Smooth muscle cell (in vitro differentiated cells): Measurements from ENCODE around the gene ECHDC1. TPM values are rescaled to one million over a fixed set of nuclear protein-coding genes. Genes with fewer than 3 reads are reported as not detected.

Experiments used
- DNase-seq: peaks from one replicate; lab custom pipeline; 2025; ENCODE audit not compliant: unreplicated experiment; lab: John Stamatoyannopoulos, UW
- H2AFZ ChIP-seq: fragments of 200-600 bp; sonication (generic); 2 replicates; pipeline ENCODE4 v1.6.0; 2016; ENCODE audit warnings: antibody characterized with exemption, low read depth, mild to moderate bottlenecking
- H3F3A ChIP-seq: fragments of 200-600 bp; sonication (generic); 2 replicates; pipeline ENCODE4 v1.6.0; 2017; ENCODE audit warnings: antibody characterized with exemption, low read depth
- H3K27ac ChIP-seq: fragments of 200-600 bp; sonication (generic); 2 replicates; pipeline ENCODE4 v1.5.1; 2016; ENCODE audit warnings: low read depth, mild to moderate bottlenecking
- H3K27me3 ChIP-seq: fragments of 200-600 bp; sonication (generic); 2 replicates; pipeline ENCODE4 v1.6.1; 2016; ENCODE audit warnings: low read depth, mild to moderate bottlenecking
- H3K36me3 ChIP-seq: fragments of 200-600 bp; sonication (generic); 2 replicates; pipeline ENCODE4 v1.5.1; 2016; ENCODE audit warnings: low read depth
- H3K4me1 ChIP-seq: fragments of 200-600 bp; sonication (generic); 2 replicates; pipeline ENCODE4 v1.5.1; 2016; ENCODE audit warnings: low read depth
- H3K4me2 ChIP-seq: fragments of 200-600 bp; sonication (generic); 2 replicates; pipeline ENCODE4 v1.6.0; 2016; ENCODE audit warnings: mild to moderate bottlenecking
- H3K4me3 ChIP-seq: fragments of 200-600 bp; sonication (generic); 2 replicates; pipeline ENCODE4 v1.5.1; 2016; ENCODE audit warnings: mild to moderate bottlenecking
- H3K79me2 ChIP-seq: fragments of 200-600 bp; sonication (generic); 2 replicates; pipeline ENCODE4 v1.6.0; 2016; ENCODE audit warnings: low read depth, mild to moderate bottlenecking
- H3K9ac ChIP-seq: fragments of 200-600 bp; sonication (generic); 2 replicates; pipeline ENCODE4 v1.6.0; 2016; ENCODE audit warnings: low read depth
- H3K9me3 ChIP-seq: fragments of 200-600 bp; sonication (generic); replicated peaks from 2 replicates; pipeline ENCODE4 v1.5.1; 2016; ENCODE audit warnings: low read depth
- H4K20me1 ChIP-seq: fragments of 200-600 bp; sonication (generic); 2 replicates; pipeline ENCODE4 v1.6.0; 2016; ENCODE audit warnings: low read depth
- WGBS: methylation state at CpG from one replicate; pipeline ENCODE4 v1.1.7; 2016; ENCODE audit warnings: low lambda C conversion rate; 5-methylcytosine and 5-hydroxymethylcytosine counted together
- polyA plus RNA-seq: library from polyadenylated mRNA; unstranded; fragments of >200 nt; fragmentation: Nextera tagmentation; extraction: Ambion mirVana; gene quantifications from 2 replicates; pipeline ENCODE4 v1.2.1, GENCODE V29; 2016
- small RNA-seq: library from RNA; depleted of rRNA; stranded (forward); fragments of <200 nt; gene quantifications from one replicate; pipeline ENCODE3, GENCODE V24; 2014
- total RNA-seq: library from RNA; depleted of rRNA; stranded (reverse); fragments of >200 nt; gene quantifications from 2 replicates; pipeline ENCODE4 v1.2.3, GENCODE V29; 2014
- TF ChIP-seq, protein P1 (sequence below): fragments of 200-600 bp; sonication (generic); IDR thresholded peaks from 2 replicates; pipeline ENCODE4 v1.5.1; 2017; ENCODE audit warnings: borderline replicate concordance, mild to moderate bottlenecking, antibody characterized with exemption; ENCODE audit not compliant: insufficient read depth, poor library complexity, severe bottlenecking

ECHDC1 gene
- total and polyA plus RNA-seq, 2 experiments from 2014 or later: 43.0 to 59.3 TPM

- TF ChIP-seq, protein P1, sequence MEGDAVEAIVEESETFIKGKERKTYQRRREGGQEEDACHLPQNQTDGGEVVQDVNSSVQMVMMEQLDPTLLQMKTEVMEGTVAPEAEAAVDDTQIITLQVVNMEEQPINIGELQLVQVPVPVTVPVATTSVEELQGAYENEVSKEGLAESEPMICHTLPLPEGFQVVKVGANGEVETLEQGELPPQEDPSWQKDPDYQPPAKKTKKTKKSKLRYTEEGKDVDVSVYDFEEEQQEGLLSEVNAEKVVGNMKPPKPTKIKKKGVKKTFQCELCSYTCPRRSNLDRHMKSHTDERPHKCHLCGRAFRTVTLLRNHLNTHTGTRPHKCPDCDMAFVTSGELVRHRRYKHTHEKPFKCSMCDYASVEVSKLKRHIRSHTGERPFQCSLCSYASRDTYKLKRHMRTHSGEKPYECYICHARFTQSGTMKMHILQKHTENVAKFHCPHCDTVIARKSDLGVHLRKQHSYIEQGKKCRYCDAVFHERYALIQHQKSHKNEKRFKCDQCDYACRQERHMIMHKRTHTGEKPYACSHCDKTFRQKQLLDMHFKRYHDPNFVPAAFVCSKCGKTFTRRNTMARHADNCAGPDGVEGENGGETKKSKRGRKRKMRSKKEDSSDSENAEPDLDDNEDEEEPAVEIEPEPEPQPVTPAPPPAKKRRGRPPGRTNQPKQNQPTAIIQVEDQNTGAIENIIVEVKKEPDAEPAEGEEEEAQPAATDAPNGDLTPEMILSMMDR: no peak
- Histone ChIP-seq H3K27ac (no peak overlapping the region), H3K9me3 (no peaks in the 10 kb centered on the region), H3K27me3 (no peaks in the 10 kb centered on the region), H2AFZ (no peak overlapping the region), H3F3A (no peaks in the 10 kb centered on the region), H4K20me1 (no peaks in the 10 kb centered on the region), H3K4me2 (no peak overlapping the region), H3K9ac (no peak overlapping the region), H3K79me2 (no peaks in the 10 kb centered on the region), H3K4me3 (no peak overlapping the region), H3K36me3 (no peaks in the 10 kb centered on the region), H3K4me1 (no peaks in the 10 kb centered on the region)
- no peak for DNase-seq
- WGBS: 89% methylated on average over 4 of the region's 4 CpGs
Measured at GRCh38 chr6:127247114-127248096, 96.0 kb downstream of the ECHDC1 start.

GRCh38 chr6:127243501-127243900, 99.9 kb downstream of the ECHDC1 start:
- no peak for DNase-seq
- WGBS: 32% methylated on average over 1 of the region's 1 CpG

More at GRCh38 chr6:127243501-127243900, 99.9 kb downstream of the ECHDC1 start:
- H4K20me1 ChIP-seq: no peaks in the 10 kb centered on the region
- H3K79me2 ChIP-seq: no peaks in the 10 kb centered on the region
- H2AFZ ChIP-seq: no peak overlapping the region
- TF ChIP-seq, protein P1: no peak
- H3K9ac ChIP-seq: no peak overlapping the region
- H3F3A ChIP-seq: no peaks in the 10 kb centered on the region
- no peak overlapping the region for H3K4me3 ChIP-seq
- H3K27me3 ChIP-seq: no peaks in the 10 kb centered on the region
- H3K9me3 ChIP-seq: no peaks in the 10 kb centered on the region
- H3K4me1 ChIP-seq: no peaks in the 10 kb centered on the region
- no peak overlapping the region for H3K27ac ChIP-seq
- no peaks in the 10 kb centered on the region for H3K36me3 ChIP-seq
- H3K4me2 ChIP-seq: peak overlapping the region; percentile 5

Small RNA genes lying within 50 kb of the gene (small RNA-seq; reads per million reads assigned to genes)
- gene RNA5SP217: not detected

Other genes starting within 250 kb of the ECHDC1 start
- 21.7 and 28.8 TPM in 2 replicates for gene RSPO3, start 224.9 kb downstream of the ECHDC1 start, total RNA-seq
- gene RSPO3, start 224.9 kb downstream of the ECHDC1 start, polyA plus RNA-seq: 70.1 and 74.5 TPM in 2 replicates
- gene RNF146, start 76.7 kb downstream of the ECHDC1 start, total RNA-seq: 43.5 and 64.1 TPM in 2 replicates
- gene RNF146, start 76.7 kb downstream of the ECHDC1 start, polyA plus RNA-seq: 34.8 and 37.8 TPM in 2 replicates
- 3.6 and 8.9 TPM in 2 replicates for gene KIAA0408, start 115.8 kb upstream of the ECHDC1 start, total RNA-seq
- gene KIAA0408, start 115.8 kb upstream of the ECHDC1 start, polyA plus RNA-seq: 1.9 and 2.8 TPM in 2 replicates
- not detected in 2 replicates for gene C6orf58, start 233.6 kb upstream of the ECHDC1 start, total RNA-seq
- not detected in 2 replicates for gene C6orf58, start 233.6 kb upstream of the ECHDC1 start, polyA plus RNA-seq